ENCODE results near the gene MED27.

GRCh38 chr9:131874447-131874846, 205.2 kb downstream of the MED27 start:
- TF ChIP-seq CTCF (conservative IDR thresholded peaks at IDR 0.05; ENCODE audit: low read length) = no peak
- TF ChIP-seq EZH2phosphoT487 (IDR thresholded peaks at IDR 0.05; ENCODE audit: borderline replicate concordance) = no peak
